Transverse colon (tissue), 4 donors: ENCODE measurements around the gene UBL4A.

Experiments used
- CTCF ChIP-seq, 5 experiments: fragments of 200-600 bp in 3 of 5; fragments of 450-650 bp in 2 of 5; sonication (generic) in 3 of 5; IDR thresholded peaks; 1 replicate in 2 of 5; 2 replicates in 3 of 5; pipeline ENCODE4 v1.5.1; 2016 to 2017; ENCODE audit warnings: antibody characterized with exemption in 5 of 5, inconsistent platforms in 3 of 5, mild to moderate bottlenecking in 2 of 5, moderate library complexity in 1 of 5
- POLR2AphosphoS5 ChIP-seq, 3 donors: sonication (generic); formaldehyde crosslinking; IDR thresholded peaks; one replicate each; pipeline ENCODE4 v1.6.1; 2016; ENCODE audit warnings: antibody characterized with exemption in 3 of 3

DNA sequence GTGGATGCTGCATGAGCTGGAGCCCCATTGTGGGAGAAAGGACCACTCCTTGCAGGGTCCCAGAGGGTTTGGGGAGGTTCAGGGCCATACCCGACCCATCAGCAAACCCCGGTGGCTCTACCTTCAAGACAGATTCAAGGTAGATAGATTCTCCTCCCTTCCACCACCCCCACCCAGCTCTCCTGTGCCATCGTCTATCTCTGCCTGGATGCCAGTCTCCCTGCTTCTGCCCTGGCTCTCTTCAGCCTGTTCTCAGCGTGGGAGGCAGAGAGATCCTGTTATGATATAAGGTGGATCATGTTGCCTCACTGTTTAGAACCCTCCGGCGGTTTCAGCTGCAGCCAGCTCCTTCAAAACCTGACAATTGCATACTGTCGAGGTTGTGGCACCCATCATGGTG is 12.7 kb downstream of the UBL4A start:
- TF ChIP-seq POLR2AphosphoS5 (IDR thresholded peaks at IDR 0.05) (no peak), CTCF (IDR thresholded peaks at IDR 0.05) (no peak)
